Adrenal gland (tissue), 5 donors: ENCODE data around the gene MYH6.

Experiments
- POLR2A ChIP-seq, 2 donors: fragments of 450-650 bp; IDR thresholded peaks; one replicate each; pipeline ENCODE4 v1.6.1; 2017; ENCODE audit warnings: antibody characterized with exemption in 2 of 2, mild to moderate bottlenecking in 2 of 2, moderate library complexity in 1 of 2
- TF ChIP-seq, protein P1 (sequence below), 6 experiments: fragments of 450-650 bp in 4 of 6; fragments of 200-600 bp in 2 of 6; sonication (generic) in 1 of 6; IDR thresholded peaks; 1 replicate in 5 of 6; 2 replicates in 1 of 6; pipeline versions ENCODE4 v1.5.1 to v1.8.0; 2016 to 2021; ENCODE audit warnings: antibody characterized with exemption in 6 of 6, mild to moderate bottlenecking in 2 of 6, moderate library complexity in 1 of 6
- donor health status: DM: no; HTN: no; CAD: no.

DNA sequence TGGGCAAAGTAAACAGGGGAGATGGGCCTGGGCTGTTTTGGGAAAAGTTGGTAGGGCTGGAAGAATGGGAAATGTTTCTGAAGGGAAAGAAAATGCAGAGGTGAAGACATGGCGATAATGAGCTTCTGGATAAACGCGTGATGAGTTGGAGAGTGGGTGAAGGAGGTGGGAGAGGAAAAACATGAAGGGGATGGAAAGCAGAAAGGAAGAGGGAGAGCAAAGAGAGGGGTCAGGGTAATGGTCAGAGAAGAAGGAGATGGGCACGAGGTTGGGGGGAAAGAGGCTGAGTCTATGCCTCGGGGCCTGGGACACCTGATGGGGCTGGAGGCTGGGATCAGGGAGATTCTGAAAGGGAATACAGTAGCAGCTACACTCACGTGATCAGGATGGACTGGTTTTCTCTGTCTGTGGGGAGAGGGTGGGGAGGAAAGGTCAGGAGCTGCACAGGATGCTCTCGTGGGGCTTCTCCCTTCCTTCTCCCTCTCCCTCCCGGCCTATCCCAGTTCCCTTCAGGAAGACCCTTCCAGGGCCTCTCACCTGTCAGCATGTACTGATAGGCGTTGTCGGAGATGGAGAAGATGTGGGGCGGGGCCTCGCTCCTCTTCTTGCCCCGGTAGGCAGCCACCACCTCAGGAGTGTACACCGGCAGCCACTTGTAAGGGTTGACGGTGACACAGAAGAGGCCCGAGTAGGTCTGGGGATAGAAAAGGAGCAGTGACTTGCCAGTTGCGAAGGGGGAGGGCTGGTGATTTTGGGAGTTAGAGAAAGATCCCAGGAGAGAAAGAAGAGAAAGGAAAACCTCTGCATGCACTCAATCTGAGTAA, 24.2 kb upstream of the MYH6 start:
- TF ChIP-seq, protein P1, sequence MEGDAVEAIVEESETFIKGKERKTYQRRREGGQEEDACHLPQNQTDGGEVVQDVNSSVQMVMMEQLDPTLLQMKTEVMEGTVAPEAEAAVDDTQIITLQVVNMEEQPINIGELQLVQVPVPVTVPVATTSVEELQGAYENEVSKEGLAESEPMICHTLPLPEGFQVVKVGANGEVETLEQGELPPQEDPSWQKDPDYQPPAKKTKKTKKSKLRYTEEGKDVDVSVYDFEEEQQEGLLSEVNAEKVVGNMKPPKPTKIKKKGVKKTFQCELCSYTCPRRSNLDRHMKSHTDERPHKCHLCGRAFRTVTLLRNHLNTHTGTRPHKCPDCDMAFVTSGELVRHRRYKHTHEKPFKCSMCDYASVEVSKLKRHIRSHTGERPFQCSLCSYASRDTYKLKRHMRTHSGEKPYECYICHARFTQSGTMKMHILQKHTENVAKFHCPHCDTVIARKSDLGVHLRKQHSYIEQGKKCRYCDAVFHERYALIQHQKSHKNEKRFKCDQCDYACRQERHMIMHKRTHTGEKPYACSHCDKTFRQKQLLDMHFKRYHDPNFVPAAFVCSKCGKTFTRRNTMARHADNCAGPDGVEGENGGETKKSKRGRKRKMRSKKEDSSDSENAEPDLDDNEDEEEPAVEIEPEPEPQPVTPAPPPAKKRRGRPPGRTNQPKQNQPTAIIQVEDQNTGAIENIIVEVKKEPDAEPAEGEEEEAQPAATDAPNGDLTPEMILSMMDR (IDR thresholded peaks at IDR 0.05) = no peak
- no peak for TF ChIP-seq POLR2A (IDR thresholded peaks at IDR 0.05)
